Medulla oblongata (tissue), 1 donor: Measurements from ENCODE around the gene NUP214.
A peak's percentile ranks its signal among the peaks of the same experiment; 100 is the strongest.
"Not testable (repeated sequence)": the region's sequence is repeated elsewhere in the genome, so short reads cannot be mapped to it uniquely, and the experiment has no call there.

Experiments used
- DNase-seq: peaks from one replicate; pipeline ENCODE4 v3.0.0-alpha.2; 2015; ENCODE audit errors: extremely low spot score

The NUP214 gene

DNA sequence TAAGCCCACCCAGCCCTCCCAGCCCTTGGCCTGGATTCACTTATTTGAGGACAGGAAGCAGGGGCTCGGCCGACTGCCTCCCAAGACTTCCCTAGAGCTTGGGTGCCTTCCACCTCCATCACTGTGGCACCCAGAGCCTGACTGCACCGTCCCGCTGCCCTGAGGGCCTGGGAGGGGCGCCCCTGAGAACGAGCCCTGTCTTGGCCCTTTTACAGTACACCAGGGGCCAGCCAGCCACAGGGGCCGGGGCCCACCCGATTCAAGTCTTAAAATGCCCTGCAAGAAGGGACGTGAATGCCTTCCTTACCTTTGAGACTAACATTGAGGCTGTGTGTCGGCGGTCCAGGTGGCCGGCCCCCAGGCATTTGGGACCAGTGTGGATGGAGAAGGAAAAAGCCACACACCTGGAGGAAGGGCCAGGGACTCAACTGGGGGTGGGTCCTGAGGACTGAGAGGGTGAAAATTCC, 134.1 kb downstream of the NUP214 start:
- no peak for DNase-seq

DNA sequence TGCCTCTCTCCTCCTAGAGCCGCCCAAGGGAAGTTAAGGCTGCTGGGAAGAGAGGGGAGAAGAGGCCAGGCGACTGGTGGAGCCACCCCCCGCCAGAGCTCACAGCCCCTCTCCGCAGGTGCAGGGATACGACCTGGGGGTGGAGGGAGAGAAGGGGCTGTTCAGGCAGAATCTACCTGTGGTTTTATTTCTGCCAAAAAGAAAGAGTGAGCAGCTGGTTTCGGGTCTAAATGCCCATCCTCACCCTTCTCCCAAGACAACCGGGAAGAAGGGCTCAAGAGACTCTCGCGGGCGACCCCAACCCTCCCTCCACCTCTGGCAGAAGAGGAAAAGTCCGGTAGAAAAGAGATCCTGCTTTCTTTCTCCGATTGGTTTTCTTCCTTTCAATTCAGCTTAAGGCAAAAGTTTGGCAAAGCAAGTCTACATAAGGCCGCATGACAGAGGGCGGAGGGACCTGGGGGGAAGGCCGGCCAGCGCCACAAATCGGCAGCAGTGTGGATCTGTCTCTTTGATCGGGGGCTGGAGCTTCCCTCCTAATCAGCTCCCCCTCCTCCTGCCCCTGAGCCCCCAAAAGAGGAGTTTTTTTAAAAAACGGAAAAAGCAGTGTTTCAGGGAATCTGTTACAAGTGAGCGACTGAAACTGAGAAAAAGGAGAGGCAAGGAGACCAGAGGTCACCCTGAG, 134.7 kb downstream of the NUP214 start:
- no peak for DNase-seq

DNA sequence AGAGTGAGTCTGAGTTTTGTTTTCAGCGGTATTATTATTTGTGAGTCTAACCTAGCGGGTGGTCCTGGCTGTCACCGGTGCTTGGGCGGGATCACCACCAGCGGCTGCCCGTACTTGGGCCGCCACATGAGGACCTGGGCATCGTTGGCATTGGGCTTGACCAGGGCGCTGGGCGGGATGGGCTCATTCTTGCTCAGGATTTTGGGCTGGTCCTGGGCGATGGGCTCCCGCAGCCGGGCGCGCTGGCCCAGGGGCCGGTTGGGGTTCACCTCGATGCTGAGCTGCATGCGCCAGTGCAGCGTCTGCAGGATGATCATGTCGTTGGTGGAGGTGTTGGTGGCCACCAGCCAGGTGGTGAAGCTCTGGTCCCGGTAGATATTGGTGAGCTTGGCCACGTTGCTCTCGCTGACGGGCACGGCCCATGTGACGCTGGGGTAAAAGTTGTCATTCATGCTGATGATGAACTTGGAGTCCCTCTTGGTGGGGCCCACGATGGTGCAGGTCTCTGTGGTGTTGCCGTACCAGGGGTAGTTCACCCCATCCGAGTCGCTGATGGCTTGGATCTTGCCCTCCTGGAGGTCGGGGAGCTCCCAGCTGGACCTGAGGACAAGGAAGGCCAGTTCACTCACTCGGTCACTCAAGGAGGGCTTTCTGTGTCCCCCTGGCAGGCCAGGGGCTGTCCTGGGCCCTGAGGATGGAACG, 135.5 kb downstream of the NUP214 start:
- no peak for DNase-seq

DNA sequence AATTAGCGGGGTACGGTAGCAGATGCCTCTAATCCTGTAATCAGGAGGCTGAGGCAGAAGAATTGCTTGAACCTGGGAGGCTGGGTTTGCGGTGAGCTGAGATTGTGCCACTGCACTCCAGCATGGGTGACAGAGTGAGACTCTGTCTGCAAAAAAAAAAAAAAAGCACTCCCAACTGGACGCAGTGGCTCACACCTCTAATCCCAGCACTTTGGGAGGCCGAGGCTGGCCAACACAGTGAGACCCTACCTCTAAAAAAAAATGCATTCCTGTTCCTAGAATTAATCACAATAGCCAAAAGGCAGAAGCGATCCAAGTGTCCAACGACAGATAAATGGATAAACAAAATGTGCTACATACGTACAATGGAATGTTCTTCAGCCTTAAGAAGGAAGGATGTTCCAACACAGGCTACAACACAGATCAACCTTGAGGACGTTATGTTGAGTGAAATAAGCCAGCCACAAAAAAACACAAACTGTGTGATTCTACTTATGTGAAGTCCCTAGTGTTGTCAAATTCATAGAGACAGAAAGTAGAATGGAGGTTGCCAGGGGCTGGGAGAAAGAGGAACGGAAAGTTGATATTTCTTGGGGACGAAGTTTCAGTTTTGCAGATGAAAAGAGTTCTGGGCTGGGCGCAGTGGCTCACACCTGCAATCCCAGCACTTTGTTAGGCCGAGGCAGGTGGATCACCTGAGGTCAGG, 137.1 kb downstream of the NUP214 start:
- DNase-seq = no peak

DNA sequence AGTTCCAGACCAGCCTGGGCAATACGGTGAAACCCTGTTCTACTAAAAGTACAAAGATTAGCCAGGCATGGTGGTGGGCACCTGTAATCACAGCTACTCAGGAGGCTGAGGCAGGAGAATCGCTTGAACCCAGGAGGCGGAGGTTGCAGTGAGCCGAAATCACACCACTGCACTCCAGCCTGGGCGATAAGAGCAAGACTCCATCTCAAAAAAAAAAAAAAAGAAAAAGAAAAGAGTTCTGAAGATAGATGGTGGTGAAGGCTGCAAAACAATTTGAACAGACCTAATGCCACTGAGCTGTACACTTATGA, 137.6 kb downstream of the NUP214 start:
- not testable (repeated sequence) for DNase-seq

DNA sequence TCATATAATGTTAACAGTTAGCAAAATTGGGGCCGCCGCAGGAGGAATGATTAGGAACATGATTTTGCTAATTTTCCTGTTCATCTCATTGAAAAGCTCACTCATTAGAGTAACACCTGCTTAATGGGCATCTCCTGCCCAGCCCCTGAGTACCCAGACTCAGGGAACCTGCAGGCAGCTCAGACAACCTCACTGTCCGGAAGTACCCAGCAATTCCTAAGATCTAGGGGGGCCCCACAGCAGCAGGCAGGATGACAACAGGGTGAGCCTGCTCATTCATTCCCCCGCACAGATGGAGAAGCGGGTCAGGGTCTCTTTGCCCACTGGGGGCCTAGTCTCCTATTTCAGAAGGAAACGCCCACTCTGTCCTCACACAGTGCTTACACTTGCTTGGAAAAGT, 138.3 kb downstream of the NUP214 start:
- DNase-seq = no peak

GRCh38 chr9:131264231-131264630, 138.8 kb downstream of the NUP214 start:
- no peak for DNase-seq

- DNase-seq = no peak
Measured at GRCh38 chr9:131266266-131267229, 141.2 kb downstream of the NUP214 start.

GRCh38 chr9:131270171-131271015, 145.0 kb downstream of the NUP214 start:
- DNase-seq = peak; percentile 82

DNA sequence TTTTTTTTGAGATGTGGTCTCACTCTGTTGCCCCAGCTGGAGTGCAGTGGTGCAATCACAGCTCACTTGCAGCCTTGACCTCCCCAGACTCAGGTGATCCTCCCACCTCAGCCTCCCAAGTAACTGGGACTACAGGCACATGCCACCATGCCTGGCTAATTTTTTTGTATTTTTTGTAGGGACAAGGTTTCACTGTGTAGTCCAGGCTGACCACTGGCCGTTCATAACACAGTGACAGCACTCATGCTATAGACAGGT, 145.6 kb downstream of the NUP214 start:
- not testable (repeated sequence) for DNase-seq

GRCh38 chr9:131271506-131271931, 146.1 kb downstream of the NUP214 start:
- DNase-seq = no peak

DNA sequence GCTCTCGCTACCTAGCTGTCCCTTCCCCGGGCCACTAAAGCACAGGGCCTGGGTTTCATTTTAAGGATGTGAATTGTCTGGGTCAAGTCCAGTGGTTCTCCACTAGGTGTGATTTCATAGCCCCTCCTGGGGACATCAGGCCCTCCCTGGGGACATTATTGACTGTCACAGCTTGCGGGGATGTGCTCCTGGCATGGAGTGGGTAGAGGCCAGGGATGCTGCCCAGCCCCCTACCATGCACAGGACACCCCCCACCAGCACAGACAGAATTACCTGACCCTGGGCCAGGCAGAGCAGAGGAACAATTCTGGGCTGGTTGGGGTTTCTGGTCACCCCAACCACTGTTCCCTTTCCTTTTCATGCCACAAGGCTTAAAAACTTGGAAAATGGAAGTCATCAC, 146.8 kb downstream of the NUP214 start:
- no peak for DNase-seq

DNA sequence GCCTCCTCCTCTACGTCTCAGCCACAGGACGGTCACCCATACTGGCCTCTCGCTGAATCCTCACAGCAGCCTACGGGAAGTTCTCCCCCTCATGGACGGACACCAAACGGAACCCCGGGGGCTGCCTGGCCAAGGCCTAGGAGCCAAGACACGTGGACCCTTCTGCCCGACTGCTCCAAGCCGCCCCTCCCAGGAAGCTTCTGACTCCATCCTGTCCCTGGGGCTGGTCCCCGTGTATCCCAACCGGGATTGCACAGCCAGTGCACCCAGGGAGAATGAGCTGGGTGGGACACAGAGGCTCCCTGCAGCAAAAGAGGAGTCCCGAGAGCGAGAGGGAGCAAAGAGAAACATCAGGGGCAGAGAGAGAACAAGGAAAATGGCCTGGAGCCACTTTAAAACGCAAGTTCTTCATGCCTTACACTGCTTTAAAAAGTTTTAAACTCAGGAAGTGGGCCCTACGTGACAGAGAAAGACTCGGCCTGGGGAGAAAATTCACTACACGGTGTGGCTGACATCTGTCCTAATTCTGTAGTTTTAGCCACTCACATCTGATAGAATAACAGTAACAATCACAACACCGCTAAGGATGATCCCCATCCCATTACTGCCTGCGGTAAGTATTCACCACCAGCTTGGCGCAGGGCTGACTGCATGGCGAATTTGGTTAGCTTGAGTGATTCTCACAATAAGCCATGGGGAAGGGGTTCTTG, 147.9 kb downstream of the NUP214 start:
- no peak for DNase-seq

DNA sequence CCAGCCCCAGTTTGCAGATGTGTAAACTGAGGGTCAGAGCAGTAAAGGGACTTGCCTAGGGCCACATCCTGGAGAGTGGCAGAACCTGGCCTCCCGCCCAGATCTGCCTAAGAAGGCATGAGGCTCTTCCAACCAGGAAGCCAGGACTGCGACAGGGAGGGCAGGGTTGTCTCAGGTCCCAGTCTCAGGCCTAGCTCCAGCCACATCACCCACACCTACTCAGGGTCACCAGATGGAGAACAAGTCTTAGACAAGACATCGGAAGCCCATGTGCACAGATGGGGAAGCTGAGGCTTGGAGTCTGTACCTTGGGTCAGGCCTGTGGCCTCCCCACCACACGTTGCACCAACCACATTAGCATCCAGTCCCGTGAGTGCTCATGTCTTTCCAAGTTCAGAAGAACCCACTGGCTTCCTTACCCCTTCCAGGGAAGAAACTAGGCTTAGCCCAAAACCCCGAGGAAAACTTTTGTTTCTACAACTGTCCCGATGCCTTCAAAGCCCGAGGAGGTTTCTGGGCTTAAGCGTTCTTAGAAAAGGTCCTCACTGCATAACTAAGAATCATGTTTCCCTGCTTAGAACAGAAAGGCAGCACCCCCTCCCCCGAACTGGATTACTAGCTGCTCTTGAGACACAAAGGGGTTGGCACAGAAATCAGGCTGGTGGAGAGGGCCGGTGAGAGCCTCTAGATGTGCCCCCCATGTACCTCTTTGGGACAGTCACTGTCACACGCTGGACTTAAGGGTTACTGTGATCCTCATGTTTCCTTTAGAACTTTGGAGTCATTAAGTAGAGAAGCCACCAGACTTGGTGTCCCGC, 148.7 kb downstream of the NUP214 start:
- no peak for DNase-seq

DNA sequence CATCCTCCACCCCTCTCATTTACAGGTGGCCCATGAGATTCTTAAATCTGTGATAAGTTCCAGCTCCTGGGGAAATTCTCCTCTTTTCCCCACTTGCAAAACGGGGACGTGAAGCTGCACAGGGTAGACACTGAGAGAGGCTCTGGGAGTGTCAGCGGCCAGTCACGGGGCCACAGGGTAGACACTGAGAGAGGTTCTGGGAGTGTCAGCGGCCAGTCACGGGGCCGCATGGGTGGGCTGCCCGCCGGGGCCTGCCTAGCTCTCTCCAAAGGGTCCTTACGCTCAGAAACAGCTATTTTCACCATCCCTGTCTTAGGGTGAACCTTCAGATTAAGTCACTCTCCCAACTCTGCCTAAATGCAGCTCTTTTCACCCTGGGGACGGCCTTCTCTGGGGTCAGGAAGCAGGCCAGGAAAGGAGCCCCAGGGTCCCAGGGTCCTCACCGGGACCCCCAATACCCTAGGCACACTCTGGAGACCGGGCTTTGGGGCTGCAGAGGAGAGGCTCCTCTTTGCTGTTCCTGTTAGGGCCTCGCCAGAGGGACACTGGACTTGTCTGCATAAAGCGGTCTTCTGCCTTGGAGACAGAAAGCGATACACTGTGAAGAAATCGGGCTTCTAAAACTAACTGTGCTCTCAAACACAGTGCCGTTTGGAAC, 149.4 kb downstream of the NUP214 start:
- DNase-seq = peak; percentile 60

DNA sequence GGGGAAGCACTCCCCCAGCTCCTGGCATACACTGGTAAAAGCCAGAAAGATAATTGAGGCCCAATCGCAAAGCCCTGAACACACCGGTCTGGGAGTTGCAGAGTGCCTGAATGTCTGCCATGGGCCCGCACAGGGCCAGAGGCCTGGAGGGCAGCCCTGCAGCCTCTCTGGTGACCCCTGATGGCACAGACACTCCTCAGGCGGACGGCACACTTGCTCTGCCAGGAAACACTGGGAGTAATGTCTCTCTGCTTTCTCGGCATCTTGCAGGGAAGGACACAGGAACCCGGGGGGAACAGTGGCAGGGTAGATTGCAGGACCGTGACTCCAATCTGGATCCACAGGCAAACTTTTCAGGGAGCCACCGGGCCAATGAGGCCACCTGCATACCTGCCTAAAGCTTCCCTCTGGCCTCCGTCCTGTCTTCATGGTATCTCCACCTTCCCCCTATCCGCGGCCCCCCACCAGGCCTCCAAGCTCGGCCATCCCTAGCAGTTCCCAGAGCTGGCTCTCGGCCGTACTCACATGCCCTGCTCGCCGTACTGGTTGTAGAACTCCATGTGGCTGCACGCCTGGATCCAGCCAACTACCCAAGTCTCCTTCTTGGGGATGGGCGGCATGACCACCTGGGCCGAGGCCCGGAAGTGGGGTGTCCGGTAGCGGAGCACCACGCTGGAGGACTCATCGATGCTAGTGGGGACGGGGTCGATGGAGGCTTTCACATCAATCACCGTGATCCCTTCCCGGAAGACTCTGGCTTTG, 150.1 kb downstream of the NUP214 start:
- no peak for DNase-seq

- no peak for DNase-seq
Measured at GRCh38 chr9:131276094-131276888, 150.9 kb downstream of the NUP214 start, which contains the start of gene FAM78A. TSS of gene FAM78A (minus strand) at chr9:131276510. CDS start at chr9:131276179, 331 bp downstream.
